GM19372 (cell line): Measurements from ENCODE around the gene PDHX.

Source experiments
- ATAC-seq: cut with Tn5 transposase; IDR thresholded peaks from one replicate; pipeline ENCODE4 v1.9.1; 2021; ENCODE audit warnings: mild to moderate bottlenecking, low read depth, moderate library complexity; ENCODE audit not compliant: unreplicated experiment

Gene PDHX

GRCh38 chr11:34986883-34987520 is 70.6 kb downstream of the PDHX start:
- no peak for ATAC-seq

DNA sequence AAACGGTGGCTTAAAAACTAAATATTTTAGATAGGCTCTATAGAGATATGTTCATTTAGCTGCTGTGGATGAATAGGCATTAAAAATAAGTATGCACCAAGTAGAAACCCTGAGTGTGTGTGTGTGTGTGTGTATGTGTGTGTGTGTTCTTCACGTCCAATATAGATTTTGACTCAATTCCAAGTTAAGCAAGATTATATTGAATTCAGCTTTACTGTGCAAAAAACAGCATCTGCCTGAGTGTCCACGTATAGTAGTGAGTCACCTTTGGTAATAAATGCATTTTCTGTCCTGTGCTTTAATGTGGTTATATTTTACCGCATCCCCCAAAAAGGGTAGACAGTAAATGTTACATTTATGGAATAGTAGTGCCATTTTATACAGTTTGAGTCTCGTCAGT is 71.2 kb downstream of the PDHX start:
- no peak for ATAC-seq

- no peak for ATAC-seq
Observed at GRCh38 chr11:34988294-34989255, 72.2 kb downstream of the PDHX start.

- ATAC-seq = no peak
Observed at GRCh38 chr11:34990916-34991315, 74.5 kb downstream of the PDHX start.

GRCh38 chr11:34994854-34995253 is 78.4 kb downstream of the PDHX start:
- ATAC-seq = no peak

GRCh38 chr11:34996958-34997357 is 80.5 kb downstream of the PDHX start:
- no peak for ATAC-seq

DNA sequence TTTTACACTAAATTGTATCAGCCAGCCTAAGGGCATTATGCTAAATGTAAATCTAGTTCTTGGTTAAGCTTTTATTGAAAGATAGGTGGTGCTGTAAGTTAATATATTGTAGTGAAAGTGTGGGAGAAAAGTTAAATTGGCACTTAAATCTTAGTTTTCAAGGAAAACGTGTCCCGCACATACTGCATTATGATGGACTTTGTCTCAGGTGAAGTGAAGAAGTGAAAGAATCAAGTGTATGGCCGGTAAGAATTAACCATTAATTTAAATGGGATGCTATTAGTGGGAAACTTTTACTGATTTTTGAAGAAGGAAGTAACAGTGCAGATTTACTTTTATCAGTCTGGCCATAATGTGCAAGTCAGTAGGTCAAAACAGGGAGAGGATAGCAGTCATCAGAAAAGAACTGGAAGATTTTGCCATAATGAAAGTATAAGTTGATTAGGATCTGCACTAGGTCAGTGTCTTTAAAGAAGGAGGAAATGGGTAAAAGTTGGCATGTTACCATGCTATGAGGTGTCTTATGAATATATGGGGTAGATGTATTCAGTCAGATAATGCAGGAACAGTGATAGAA is 81.6 kb downstream of the PDHX start:
- no peak for ATAC-seq

GRCh38 chr11:34999453-34999852 is 83.0 kb downstream of the PDHX start:
- no peak for ATAC-seq

GRCh38 chr11:35003186-35003585 is 86.8 kb downstream of the PDHX start:
- no peak for ATAC-seq

GRCh38 chr11:35003658-35004057 is 87.2 kb downstream of the PDHX start:
- no peak for ATAC-seq

DNA sequence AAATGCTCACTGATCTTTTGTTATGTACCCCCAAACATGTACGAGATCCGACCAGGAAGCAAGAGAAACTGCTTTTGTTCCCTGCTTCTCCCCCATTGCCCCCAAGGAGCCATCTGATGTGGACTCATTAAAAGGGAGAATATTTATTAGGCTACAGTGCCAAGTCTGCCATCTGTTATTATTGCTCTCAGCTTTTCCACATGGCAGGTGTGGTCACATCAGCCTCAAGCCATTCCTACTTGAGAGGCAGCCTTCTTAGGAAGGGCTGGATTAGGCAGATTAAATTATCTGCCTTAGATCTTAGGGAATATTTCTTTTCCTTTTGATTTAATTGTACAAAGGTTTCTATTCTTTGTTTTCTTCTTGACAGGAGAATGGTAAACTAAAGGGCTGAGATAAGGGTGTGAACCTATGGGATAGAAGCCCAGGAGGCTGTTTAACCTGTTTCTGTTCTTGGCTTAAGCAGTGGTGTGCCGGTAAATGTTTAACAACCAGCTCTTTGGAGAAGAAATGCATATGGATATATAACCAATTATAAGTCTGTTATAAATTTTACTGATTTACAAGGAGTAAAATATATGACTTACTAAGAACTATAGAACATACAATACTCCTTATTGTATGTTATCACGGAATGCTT is 88.8 kb downstream of the PDHX start:
- no peak for ATAC-seq

GRCh38 chr11:35006389-35007128 is 90.1 kb downstream of the PDHX start:
- ATAC-seq = peak; percentile 86

DNA sequence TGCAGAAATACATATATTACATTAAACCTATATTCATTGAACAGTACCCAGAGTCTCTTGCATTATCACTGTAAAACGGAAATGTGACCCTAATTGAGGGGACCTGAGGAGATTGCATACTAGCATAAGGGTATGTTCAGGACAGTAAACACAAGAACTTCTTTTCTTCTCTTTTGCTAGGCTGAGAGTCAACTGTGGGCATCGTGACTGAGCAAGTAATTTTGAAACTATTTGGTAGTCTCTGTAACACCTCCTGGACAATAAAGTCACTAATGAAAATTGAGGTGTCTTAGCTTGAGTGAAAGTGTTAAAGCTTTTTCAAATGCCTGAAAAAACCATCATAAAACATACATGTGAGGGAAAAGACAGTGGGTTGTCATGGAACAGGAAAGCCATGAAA is 90.9 kb downstream of the PDHX start:
- ATAC-seq = no peak

DNA sequence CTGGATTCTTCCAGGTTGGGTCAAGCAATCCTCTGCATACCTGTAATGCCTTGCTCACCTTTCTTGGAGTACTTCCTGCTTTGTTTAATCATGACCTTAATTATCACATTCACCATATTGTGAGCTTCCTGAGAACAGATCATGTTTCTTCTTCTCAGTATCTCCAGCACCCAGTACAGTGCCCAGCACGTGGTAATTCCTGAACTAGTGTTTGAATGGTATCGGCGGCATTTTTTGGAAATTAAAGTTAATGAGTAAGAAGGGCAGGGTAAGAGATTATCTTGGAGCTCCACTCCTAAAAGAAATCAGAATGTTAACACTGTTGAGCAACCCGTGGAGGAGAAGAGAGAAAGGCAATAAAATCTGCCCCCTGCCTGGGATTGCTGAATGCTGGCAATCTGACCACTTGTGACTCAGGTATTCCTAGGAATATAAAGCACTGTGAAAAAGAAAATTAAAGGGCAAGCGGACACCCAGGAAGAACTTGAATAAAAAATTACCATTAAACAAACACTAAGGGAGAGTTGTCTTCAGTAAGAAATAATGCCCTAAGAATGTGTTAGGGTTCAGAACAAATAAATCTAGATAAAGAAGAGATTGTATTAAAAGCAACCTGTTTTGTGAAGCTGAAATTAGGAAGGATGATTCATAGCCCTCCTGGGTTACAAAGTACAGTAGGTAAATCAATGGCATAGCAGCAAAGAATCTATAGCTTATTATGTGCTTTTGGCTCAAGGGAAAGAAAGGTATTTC is 92.9 kb downstream of the PDHX start:
- ATAC-seq = no peak

DNA sequence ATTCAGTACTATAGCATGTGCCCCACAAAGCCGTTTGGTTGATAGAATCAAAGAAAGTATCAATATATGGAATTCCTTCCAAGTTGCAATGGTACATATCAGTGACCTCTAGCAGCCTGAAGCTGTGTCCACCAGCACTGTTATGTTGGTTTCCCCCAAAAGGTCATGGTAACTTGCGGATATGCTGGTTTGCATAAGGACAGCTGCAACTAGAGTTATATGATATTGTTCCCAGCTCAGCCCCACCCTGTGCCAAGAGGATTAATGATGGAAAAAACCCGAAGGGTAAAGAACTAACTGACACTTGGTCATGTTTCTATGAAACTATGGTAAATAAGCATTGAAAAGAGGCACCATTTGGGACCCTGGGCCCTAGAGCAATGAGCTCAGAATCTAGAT is 93.5 kb downstream of the PDHX start:
- no peak for ATAC-seq

- no peak for ATAC-seq
Observed at GRCh38 chr11:35010654-35011053, 94.2 kb downstream of the PDHX start.

GRCh38 chr11:35011389-35011788 is 95.0 kb downstream of the PDHX start:
- ATAC-seq = no peak

DNA sequence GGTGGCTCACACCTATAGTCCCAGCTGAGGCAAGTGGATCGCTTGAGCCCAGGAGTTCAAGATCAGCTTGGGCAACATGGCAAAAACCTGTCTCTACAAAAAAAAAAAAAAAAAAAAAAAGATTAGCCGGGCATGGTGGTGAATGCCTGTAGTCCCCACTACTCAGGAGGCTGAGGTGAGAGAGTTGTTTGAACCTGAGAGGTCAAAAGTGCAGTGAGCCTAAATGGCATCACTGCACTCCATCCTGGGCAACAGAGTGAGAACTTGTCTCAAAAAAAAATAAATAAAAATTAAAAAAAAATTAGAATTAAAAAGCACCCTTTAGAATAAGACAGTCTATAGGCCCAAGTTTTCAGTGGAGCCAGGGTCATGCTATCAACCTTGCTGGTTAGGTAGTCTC is 95.5 kb downstream of the PDHX start:
- ATAC-seq = no peak

DNA sequence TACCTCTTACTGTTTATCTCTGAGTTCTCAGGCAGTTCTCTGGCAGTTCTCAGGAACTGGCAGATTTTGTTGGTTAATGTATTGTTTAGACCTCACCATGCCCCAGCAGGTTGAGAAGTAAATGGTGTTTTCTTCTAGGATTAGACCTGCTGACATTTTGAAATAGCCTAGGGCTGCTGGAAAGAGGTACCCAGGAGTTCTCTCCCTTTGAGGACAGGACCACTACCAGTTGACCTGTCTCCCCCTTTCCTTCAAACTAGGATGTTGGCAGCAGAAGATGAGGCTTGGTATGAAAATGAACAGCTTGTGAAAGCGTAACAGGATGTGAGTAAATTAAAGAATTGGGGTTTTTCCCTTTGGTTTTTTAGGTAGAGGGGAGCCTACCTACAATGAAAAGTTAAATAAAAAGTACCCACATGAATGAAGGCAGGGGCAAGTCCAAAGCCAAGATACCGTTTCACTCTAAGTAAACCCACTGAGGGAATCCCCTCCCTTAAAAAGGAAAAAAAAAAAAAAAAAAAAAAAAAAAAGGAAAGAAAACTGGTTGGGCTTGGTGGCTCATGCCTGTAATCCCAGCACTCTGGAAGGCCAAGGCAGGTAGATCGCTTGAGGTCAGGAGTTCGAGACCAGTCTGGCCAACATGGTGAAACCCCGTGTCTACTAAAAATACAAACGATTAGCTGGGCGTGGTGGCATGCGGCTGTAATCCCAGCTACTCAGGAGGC is 96.2 kb downstream of the PDHX start:
- ATAC-seq = peak; percentile 58
